ENCODE results near the gene RMDN2. TPM values are rescaled to one million over a fixed set of nuclear protein-coding genes. Genes with fewer than 3 reads are reported as not detected.

The RMDN2 gene
- total RNA-seq, 2 donors from 2014 or later, result 10.4 to 11.5 TPM

- no peaks in the 10 kb centered on the region for H3K36me3 ChIP-seq (replicated peaks in 1 of 2; ENCODE audit: insufficient read depth in 1 of 2, low read depth in 2 of 2)
- peaks cover 24% of the 10 kb centered on the region for H3K4me1 ChIP-seq
- H3K27me3 ChIP-seq, result no peaks in the 10 kb centered on the region
- WGBS, 2 donors, result 90% methylated on average over 9 of the region's 9 CpGs
- H3K9me3 ChIP-seq, result no peaks in the 10 kb centered on the region
- intact Hi-C loops (cut with DNase I), result no loop called here
- TF ChIP-seq CTCF (IDR thresholded peaks at IDR 0.05) (no peak), POLR2A (IDR thresholded peaks at IDR 0.05) (no peak)
- ATAC-seq, result no peak
- no peak for DNase-seq
- H3K27ac ChIP-seq, result peak overlapping the region in 1 of 4 donors; percentile 62
- no peak overlapping the region for H3K4me3 ChIP-seq
Observed at GRCh38 chr2:37917281-37918228, 7.5 kb upstream of the RMDN2 start.

- Histone ChIP-seq H3K27ac (peak overlapping the region in 3 of 4 donors; percentile 5 to 29 (median 24)), H3K4me3 (no peak overlapping the region), H3K36me3 (replicated peaks in 1 of 2; ENCODE audit: insufficient read depth in 1 of 2, low read depth in 2 of 2) (no peaks in the 10 kb centered on the region), H3K4me1 (peaks cover 36% of the 10 kb centered on the region), H3K27me3 (no peaks in the 10 kb centered on the region), H3K9me3 (no peaks in the 10 kb centered on the region)
- DNase-seq (no peak), ATAC-seq (no peak)
- TF ChIP-seq POLR2A (IDR thresholded peaks at IDR 0.05), result no peak
- no peak for TF ChIP-seq CTCF (IDR thresholded peaks at IDR 0.05)
- intact Hi-C loops (cut with DNase I), result no loop called here
Observed at GRCh38 chr2:37918742-37919186, 6.3 kb upstream of the RMDN2 start.

- Histone ChIP-seq H3K27me3 (no peaks in the 10 kb centered on the region), H3K9me3 (no peaks in the 10 kb centered on the region), H3K4me1 (peaks cover 41% of the 10 kb centered on the region), H3K4me3 (no peak overlapping the region), H3K27ac (peak overlapping the region in 2 of 4 donors; percentile 45 to 49), H3K36me3 (replicated peaks in 1 of 2; ENCODE audit: insufficient read depth in 1 of 2, low read depth in 2 of 2) (no peaks in the 10 kb centered on the region)
- ATAC-seq (no peak), DNase-seq (no peak)
- TF ChIP-seq POLR2A (IDR thresholded peaks at IDR 0.05) (no peak), CTCF (IDR thresholded peaks at IDR 0.05) (no peak)
- intact Hi-C loops (cut with DNase I), result no loop called here
- 31 to 46% methylated on average over 2 of the region's 2 CpGs for WGBS, 2 donors
Observed at GRCh38 chr2:37919631-37920032, 5.5 kb upstream of the RMDN2 start.

GRCh38 chr2:37920570-37920969, 4.5 kb upstream of the RMDN2 start:
- H3K27me3 ChIP-seq, result no peaks in the 10 kb centered on the region
- H3K4me1 ChIP-seq, result peaks cover 42% of the 10 kb centered on the region
- ATAC-seq (no peak), DNase-seq (no peak)
- intact Hi-C loops (cut with DNase I), result no loop called here
- H3K4me3 ChIP-seq, result no peak overlapping the region
- 56 to 59% methylated on average over 5 of the region's 5 CpGs for WGBS, 2 donors
- no peaks in the 10 kb centered on the region for H3K36me3 ChIP-seq (replicated peaks in 1 of 2; ENCODE audit: insufficient read depth in 1 of 2, low read depth in 2 of 2)
- no peak overlapping the region for H3K27ac ChIP-seq
- no peaks in the 10 kb centered on the region for H3K9me3 ChIP-seq
- no peak for TF ChIP-seq CTCF (IDR thresholded peaks at IDR 0.05)

Data from body of pancreas (tissue), 4 donors.